Stimulated activated CD4-positive, alpha-beta T cell treated with anti-CD3 and anti-CD28 coated beads, Interleukin-12 subunit alpha, Interleukin-12 subunit beta, amount 100 ng/mL, for 24 hours (primary cell): ENCODE data around the gene DLG3.
"Not testable (repeated sequence)": the region's sequence is repeated elsewhere in the genome, so short reads cannot be mapped to it uniquely, and the experiment has no call there.

ENCODE experiments used
- DNase-seq, 2 experiments: peaks; one replicate each; pipeline ENCODE4 v3.0.0-alpha.2; 2020; ENCODE audit warnings: low read depth in 2 of 2

DLG3 gene

DNA sequence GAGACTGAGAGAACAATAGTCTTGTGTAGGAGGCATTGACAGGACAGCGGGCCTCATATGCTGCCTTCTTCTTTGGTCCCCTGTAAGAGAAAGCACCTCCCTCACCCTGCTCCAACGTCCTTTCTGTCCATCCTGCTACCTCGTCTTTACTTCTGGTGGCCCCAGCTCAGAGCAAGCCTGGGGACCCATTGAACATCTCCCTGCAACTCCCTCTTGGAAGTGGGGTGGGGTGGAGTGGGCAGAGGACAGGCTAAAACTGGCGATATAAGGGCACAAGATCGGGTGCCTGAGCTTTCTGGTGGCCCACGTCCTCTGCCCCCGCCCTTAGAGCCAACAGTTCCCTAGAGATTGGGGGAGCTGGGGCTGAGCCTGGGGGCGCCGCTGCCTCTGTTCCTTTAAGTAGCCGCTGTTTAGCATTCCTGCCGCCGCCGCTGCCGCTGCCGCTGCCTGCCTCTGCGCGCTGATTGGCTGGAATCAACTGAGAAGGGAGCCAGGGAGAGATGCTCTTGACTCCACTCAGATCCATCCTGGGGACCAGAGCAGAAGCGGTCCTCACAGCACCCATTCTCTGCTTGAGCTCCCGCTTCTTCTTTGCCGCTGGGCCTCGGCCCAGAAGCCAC is at the start of gene DLG3:
TSS of gene DLG3 (plus strand) at position 510 of the 620 bp plus-strand sequence. CDS start 367 bp downstream, outside the sequence.
- DNase-seq, result no peak

DNA sequence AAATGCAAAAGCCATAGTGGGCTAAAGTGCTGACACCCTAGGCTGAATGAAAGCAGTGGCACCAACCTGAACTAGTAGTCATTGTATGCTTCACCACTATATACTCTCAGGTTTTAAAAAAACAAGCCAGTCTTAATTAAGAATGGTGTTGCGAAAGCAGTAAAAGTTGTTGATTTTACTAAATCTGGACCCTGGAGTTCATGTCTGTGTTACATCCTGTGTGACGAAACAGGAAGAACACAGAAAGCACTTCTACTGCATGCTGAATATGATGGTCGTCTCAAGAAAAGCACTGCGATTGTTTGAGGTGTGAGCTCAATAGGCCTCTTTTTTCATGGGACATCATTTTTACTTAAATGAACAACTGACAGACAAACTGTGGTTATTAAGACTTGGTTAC is 45.7 kb upstream of the DLG3 start:
- no peak for DNase-seq

DNA sequence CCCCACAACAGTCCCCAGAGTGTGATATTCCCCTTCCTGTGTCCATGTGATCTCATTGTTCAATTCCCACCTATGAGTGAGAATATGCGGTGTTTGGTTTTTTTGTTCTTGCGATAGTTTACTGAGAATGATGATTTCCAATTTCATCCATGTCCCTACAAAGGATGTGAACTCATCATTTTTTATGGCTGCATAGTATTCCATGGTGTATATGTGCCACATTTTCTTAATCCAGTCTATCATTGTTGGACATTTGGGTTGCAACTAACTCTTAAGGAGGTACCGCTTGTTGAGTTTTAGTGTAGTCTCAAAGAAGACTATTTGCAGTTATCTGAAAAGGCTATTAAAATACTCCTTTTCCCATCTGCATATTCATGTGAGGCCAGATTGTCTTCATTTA is 44.5 kb upstream of the DLG3 start:
- not testable (repeated sequence) for DNase-seq

DNA sequence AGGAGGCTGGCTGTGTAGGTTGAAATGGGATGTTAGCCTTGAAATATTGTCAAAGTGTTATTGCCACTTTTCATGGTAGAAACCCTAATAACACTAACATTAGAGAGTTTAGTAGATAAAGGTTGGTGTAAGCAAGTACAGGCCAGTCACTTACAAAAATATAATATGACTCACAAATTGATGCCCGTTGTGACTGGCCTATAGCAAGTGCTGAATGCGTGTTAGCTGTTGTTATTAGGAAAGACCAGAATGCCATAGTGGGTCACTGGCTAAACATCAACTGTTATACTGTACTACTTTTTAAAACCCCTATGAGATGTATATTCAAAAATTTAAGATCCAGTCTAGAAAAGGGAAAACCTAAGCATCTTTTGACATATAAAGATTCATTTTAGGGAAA is 41.9 kb upstream of the DLG3 start:
- DNase-seq, result no peak

DNA sequence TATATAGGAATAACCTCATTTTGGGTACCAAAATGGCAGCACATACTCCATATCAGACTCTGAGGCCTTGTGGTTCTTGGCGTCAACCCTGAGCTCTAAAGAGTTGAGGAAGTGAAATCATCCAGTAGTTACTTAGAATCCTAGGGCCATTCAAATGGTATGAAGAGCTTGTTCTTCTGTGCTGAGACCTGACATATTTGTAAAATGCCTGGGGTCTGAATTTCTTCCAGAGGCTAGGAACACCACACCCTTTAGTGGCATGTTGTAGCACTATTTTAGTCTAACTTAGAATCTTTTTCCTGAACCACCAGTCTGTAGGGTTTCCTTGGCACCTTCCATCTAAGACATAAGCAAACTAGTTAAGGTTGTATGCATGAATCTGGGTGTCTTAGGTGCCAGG is 39.6 kb upstream of the DLG3 start:
- no peak for DNase-seq

DNA sequence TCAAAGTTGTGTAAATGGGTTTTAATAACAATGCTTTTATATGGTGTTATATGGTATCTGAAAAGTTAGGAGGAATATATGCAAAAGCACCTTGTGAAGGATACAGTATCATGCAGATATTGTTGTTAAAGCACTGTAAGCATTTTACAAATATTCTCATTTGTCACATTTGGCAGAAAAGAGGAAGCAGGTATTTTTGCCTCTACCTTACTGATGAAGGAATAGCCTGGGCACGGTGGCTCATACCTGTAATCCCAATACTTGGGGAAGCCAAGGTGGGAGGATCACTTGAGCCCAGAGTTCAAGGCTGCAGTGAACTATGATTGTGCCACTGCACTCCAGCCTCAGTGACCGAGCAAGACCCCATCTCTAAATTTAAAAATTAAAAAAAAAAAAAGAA is 33.7 kb upstream of the DLG3 start:
- no peak for DNase-seq

DNA sequence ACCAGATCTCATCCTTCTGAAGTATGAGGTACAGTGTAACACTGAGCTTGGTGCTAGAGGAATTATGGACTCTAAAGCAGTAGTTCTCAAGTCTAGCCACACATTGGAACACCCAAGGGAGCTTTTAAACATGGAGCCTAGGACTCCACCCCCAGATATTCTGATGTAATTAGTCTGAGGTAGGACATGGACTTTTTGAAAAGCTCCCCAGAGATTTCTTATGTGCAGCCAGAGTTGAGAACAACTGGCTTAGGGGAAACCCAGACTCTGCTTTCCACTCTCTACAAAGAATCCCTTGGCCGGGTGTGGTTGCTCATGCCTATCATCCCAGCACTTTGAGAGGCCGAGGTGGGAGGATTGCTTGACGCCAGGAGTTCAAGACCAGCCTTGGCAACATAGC is 33.2 kb upstream of the DLG3 start:
- no peak for DNase-seq

DNA sequence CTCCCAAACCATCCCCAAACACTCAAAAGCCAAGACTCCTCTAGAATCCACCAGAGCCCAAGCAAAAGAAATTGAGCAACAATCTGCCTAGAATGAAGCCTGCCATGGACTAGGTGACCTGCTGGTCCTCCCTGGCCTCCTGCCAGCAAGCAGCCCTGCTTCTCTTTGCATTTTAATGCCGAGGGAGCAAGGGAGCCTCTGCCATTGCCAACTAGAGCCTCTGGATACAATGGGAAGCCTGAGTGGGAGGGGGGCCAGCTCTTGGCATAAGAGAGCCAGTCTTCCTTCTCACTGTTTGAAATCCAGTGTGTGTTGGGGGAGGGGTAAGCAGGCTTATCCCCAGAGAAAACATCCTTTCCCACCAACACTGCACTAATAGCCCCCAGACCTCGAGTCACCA is 23.0 kb upstream of the DLG3 start:
- no peak for DNase-seq

DNA sequence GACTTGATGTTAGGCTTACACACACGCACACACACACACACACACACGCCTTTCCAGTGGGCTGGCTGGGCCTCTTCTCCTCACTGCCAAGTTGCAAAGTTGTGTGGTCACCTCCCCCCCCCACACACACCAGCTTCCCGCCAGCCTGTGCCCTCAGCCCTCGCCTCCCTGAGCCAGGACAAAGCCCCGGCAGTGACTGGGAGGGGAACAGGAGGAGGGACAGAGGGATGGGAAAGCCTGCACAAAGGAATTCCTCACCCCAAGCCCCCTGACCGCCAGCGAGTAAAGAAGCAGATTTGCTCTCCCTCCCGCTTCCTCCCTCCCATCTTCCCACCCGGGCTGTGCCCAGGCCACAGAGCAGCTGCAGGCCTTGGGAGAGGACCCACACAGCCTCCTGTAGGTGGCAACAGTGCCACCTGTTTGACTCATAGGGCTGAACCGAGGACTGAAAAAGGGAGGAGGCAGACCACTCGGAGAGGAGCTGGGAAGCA is 21.7 kb upstream of the DLG3 start, which contains the start of gene GDPD2:
TSS of gene GDPD2 (plus strand) at position 464 of the 491 bp plus-strand sequence. CDS start 1,671 bp downstream, outside the sequence.
- no peak for DNase-seq

DNA sequence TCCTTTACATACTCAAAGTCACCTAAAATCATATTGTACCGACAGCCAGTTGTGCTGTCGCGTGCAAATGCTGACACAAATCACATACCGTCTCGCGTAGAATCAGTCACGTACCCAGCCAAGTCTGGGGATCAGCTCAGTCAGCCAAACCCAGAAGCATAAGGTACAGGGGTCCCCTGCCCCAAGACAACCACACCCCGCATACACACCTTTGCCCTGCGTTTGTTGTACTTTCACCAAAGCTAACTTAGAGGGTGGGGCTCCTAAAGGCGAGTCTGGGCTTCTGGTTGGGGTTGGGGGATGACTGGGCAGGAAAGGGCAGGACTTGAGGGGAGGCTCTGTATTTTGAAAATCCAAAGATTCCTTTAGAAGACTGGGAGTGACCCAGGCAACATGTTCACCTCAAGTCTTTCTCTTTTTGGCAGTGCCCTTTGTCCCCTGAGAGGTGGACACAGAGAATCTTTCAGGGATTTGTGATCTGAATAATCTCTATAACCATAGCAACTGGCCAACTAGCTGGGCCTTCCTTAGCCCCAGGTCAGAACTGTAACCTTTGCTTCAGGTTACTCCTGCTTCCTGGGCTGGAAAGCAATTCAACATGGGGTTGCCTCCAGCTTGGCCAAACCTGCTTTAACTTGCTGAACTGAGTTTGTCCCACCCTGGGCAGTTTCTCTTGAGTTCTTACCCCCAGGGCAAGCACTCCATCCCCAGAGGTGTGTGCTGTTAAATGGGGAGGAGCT is 20.5 kb upstream of the DLG3 start:
- DNase-seq, result no peak

DNA sequence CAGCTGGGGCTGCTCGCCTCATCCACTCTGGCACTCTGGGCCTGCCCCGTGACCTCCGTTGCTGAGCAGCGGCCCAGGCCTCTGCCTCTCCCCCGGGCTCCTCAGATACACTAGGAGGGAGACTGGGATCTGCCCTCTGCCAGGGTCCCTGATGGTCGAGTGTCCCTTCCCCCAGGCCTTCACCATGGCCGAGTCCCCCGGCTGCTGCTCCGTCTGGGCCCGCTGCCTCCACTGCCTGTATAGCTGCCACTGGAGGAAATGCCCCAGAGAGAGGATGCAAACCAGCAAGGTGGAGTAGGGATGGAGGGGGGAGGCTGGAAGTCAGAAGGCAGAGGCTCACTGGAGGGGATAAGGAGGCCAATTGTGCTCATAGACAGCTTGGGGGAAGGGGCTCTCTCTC is 19.8 kb upstream of the DLG3 start:
- DNase-seq, result no peak

DNA sequence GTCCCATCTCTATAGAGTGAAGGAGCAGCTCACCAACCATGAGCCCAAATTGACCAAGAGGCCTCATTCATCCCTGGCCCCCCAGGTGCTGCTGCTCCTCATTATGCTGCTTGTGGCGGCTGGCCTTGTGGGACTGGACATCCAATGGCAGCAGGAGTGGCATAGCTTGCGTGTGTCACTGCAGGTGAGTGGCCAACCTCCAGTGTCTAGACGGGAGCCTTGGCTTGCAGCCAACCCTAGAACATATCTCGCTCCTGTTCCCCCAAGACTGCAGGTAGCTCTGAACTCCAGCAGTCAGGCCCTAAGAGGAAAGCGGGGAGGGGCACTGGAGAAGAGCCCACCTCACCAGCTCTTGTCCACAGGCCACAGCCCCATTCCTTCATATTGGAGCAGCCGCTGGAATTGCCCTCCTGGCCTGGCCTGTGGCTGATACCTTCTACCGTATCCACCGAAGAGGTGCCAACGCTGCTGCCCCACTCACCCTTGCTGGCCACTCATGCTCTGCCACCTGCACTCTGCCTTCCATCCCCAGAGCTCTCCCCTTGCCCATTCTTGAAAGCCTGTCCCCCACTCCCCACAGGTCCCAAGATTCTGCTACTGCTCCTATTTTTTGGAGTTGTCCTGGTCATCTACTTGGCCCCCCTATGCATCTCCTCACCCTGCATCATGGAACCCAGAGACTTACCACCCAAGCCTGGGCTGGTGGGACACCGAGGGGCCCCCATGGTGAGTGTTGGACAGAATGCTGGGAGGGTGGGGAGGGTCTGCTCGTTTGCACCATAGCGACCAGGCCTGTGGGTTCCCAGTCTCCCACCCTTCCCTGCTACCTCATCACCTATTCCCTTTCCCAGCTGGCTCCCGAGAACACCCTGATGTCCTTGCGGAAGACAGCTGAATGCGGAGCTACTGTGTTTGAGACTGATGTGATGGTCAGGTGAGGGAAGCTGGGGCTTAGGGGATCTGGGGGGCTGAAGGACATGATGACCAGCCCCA is 18.1 kb upstream of the DLG3 start:
- DNase-seq, result no peak

DNA sequence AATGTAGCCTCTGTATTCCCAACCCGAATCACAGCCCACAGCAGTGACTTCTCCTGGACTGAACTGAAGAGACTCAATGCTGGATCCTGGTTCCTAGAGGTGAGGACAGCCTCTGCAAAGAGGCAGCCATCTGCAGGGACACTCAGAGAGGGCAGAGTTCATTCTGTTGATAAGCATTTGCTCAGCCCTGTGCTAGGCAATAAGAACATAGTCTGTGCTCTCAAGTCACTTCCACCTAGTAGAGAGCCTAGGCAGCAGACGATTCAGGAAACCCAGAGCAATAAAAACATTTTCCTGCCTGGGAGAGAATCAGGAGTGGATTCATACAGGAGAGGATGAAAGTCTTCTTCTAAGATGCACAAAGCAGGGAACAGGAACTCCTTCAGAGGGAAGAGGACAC is 17.3 kb upstream of the DLG3 start:
- DNase-seq, result no peak

DNA sequence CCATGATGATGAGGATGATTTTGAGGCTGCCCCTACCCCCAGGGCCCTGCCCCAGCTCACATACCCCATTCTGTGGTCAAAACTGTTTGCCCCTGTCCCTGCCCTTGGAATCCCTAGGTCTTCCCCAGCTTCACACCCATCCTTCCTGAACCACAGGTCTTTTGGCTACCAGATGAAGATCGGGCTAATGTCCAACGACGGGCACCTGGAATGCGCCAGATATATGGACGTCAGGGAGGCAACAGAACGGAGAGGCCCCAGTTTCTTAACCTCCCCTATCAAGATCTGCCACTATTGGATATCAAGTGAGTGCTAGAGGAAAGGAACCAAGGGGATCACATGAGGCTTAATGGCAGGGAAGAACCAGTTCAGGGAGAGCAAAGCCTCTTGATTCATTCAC is 14.9 kb upstream of the DLG3 start:
- no peak for DNase-seq

DNA sequence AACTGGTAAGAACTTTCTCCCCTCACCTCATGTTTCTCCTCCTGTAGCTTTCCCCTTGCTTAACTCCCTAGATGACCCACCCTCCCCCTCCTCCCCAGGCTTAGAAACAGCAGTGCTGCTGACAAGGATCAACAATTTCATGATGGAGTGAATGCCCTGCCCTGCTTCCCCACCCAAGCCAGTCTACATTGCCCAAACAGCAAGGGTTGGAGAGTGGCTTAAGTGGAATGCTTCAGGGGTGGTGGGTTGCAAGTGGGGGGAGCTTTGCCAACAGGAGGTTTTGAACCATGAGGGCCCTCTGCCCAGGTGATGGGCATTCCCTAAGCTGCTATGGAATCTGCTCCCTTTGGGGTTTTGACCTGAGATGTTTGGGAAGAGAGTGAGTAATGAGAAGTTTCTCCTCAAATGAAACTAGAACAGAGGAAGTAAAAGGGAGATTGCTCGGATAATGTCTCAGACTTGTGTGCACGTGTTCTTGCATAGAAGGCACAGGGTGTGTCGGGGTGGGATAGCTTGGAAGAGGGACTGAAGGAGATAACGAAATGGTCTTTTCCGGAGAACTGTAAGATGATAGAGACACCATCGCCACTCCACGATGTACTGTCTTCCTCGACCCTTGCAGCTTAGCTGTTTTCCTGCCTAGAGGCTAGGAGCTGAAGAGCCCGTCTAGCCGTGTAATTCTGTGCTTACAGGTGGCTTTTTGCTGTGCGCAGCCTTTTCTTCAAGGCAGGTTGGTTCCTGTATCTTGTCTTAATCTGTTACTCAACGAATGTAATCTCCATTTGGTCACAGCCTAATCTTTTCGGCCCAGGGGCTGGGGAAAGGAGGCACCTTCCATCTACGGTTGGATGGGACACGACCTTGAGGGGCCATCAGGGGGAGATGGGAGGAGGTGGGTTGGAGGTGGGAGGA is 11.4 kb upstream of the DLG3 start:
- no peak for DNase-seq

DNA sequence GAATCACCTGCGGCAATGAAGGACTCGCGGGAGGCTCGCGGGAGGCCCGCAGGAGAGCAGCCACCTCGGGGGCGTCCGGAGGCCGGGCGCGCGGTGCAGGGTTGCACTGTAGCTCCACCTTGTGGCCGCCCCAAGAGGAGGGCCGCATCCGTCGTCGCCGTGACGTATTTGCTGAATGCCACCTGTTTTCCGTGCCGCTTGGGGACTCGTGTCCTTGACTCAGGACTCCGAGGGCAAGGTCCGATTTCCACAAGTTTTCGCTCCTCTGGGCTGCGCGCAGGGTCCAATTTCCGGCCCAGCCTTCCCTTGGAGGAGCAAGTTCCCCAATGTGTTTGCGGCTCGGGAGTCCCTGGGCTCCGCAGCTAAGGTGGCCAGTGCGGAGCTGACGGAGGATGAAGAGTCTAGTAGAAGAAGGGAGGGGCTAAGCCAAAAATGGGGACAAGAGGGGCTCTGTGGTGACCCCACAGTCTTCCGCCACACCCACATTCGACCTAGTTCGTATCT is 10.7 kb upstream of the DLG3 start:
- DNase-seq, result peak; percentile 42 to 63

DNA sequence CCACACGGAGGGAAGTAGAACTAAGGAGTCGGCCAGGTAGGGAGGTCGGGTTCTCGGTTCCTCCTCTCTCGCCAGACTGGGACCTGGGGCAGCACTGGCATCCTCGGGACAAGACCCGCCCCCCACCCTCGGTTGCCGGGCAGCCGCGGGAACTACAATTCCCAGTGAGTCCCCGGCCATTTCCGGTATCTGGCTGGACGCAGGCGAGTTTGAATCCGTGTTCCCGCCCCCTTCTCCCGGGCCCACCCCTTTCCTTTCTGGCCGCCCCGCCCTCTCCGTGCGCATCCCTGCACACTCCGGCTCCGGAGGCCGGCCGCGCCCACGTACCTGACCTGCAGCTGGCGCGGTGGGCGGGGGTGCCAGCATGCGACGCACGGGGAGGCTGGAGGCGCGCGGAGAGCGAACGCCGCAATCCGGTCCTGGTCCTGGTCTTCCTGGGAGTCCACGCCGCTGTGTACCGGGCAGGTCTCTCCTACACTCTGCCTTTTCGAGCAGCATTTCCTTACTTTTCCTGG is 10.2 kb upstream of the DLG3 start:
- DNase-seq, result peak; percentile 37 to 70

DNA sequence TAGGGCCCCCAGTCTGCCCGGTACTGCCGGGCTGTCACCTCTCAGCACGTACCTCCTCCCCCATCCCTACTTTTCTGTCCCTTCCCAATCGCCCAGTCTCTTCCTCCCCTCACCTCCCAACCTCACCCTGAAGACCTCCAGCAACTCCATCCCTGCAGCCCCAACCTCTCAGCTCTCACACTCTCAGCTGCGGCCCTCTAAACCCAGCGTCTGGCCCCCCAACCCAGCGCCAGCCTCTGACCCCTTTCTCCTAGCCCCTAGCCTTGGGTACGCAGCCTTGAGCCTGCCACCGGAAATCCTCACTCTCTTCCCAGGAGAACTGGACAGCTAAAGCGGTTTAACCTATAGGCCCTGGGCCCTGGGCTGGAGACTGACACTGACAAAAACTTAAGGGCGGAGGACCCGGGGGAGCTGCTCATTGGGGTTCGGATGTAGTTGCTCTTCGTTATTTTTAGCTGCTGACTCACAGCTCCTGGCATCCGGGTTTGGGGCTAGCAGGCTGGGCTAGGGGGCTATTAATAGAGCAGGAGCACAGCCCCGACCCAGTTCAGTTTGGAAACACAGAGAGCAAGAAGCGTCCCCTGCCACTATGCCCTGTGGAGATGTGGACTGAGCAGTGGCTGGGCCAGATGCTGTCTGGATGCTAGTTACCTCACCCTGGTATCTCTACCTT is 9.6 kb upstream of the DLG3 start:
- DNase-seq, result no peak

DNA sequence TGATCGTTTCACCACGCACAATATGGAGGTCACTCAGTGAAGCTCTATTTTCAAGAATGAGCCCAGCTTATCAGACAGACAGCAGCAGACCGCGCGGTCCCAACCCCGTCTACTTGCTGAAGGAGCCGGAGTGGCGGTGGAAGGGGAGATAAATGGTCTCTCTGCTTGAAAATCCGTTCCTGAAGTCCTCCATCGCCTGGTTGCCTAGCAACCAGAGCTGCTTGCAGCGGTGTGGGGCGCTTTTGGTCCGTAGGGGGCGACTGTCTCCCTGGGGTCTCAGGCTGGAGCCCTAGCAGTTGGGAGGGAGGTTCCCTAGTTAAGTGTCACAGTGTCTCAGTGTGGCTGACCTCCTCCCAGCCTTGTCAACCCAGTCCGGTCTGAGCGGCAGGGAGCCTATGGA is 8.3 kb upstream of the DLG3 start:
- no peak for DNase-seq

DNA sequence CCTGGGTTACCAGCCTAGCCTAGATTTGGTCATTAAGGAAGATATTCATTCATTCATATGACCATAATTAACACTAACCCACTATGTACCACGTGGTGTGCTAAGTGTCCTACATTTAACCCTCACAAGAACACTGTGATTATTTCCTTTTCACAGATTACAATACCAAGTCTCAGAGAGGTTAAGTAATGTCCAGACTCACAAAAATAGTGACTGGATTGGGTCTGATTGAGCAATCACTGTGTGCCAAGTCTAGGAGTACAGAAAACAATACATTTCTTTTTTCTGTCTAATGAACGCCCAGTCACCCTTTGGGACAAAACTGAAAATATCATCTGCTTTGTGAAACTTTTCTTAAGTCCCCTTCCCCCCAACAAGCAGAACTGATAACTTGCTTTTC is 7.6 kb upstream of the DLG3 start:
- no peak for DNase-seq
